ENCODE results near the gene PAPSS1. TPM values are rescaled to one million over a fixed set of nuclear protein-coding genes. Genes with fewer than 3 reads are reported as not detected.

The PAPSS1 gene
- polyA plus RNA-seq, 1 donor from 2014 or later: 216 TPM

GRCh38 chr4:107721436-107722100 lies 1.5 kb upstream of the PAPSS1 start:
- H3K79me2 ChIP-seq (replicated peaks; ENCODE audit: insufficient read depth, low read length): peaks cover 24% of the 10 kb centered on the region
- H2AFZ ChIP-seq (ENCODE audit: low read depth, low read length): peak overlapping the region; percentile 33
- H3K9me2 ChIP-seq (ENCODE audit: insufficient read depth, low read length): no peaks in the 10 kb centered on the region
- H4K20me1 ChIP-seq (ENCODE audit: insufficient read depth): no peaks in the 10 kb centered on the region
- peak overlapping the region; percentile 75 for H3K9ac ChIP-seq (ENCODE audit: low read length)
- H3K36me3 ChIP-seq (ENCODE audit: insufficient read depth, low read length): no peaks in the 10 kb centered on the region
- peak overlapping the region; percentile 90 for H3K27ac ChIP-seq (ENCODE audit: low read length)
- peak overlapping the region; percentile 72 for H3K4me3 ChIP-seq (ENCODE audit: low read length)
- no peaks in the 10 kb centered on the region for H3K9me3 ChIP-seq (ENCODE audit: low read length)
- peak overlapping the region; percentile 55 for H3K4me2 ChIP-seq (ENCODE audit: low read length)
- no peak for TF ChIP-seq EP300 (conservative IDR thresholded peaks at IDR 0.05; ENCODE audit: poor library complexity, severe bottlenecking)
- TF ChIP-seq REST (IDR thresholded peaks at IDR 0.05; ENCODE audit: borderline replicate concordance): no peak
- no peak for TF ChIP-seq SMC3 (conservative IDR thresholded peaks at IDR 0.05; ENCODE audit: poor library complexity)
- TF ChIP-seq RAD21 (conservative IDR thresholded peaks at IDR 0.05): no peak
- no peak for TF ChIP-seq CTCF (IDR thresholded peaks at IDR 0.05; ENCODE audit: poor library complexity, severe bottlenecking)
- no peak for TF ChIP-seq MXI1 (conservative IDR thresholded peaks at IDR 0.05; ENCODE audit: poor library complexity, severe bottlenecking)
- no peak for TF ChIP-seq TAF1 (IDR thresholded peaks at IDR 0.05; ENCODE audit: low read depth)
- TF ChIP-seq EZH2 (IDR thresholded peaks at IDR 0.05; ENCODE audit: borderline replicate concordance, insufficient read depth, low read length, poor library complexity, severe bottlenecking): no peak
- no peak for TF ChIP-seq POLR2AphosphoS5 (IDR thresholded peaks at IDR 0.05)
- peaks cover 8% of the 10 kb centered on the region for H3F3A ChIP-seq (ENCODE audit: insufficient read depth, low read length, poor library complexity, severe bottlenecking)
- H3K27me3 ChIP-seq (ENCODE audit: insufficient read depth, low read depth, low read length): no peaks in the 10 kb centered on the region

- Histone ChIP-seq H2AFZ (ENCODE audit: low read depth, low read length) (peak overlapping the region; percentile 71), H3F3A (ENCODE audit: insufficient read depth, low read length, poor library complexity, severe bottlenecking) (peaks cover 8% of the 10 kb centered on the region), H3K9ac (ENCODE audit: low read length) (peak overlapping the region; percentile 87), H3K27me3 (ENCODE audit: insufficient read depth, low read depth, low read length) (no peaks in the 10 kb centered on the region), H3K27ac (ENCODE audit: low read length) (peak overlapping the region; percentile 93), H3K36me3 (ENCODE audit: insufficient read depth, low read length) (no peaks in the 10 kb centered on the region), H4K20me1 (ENCODE audit: insufficient read depth) (no peaks in the 10 kb centered on the region), H3K9me2 (ENCODE audit: insufficient read depth, low read length) (no peaks in the 10 kb centered on the region), H3K79me2 (replicated peaks; ENCODE audit: insufficient read depth, low read length) (peaks cover 46% of the 10 kb centered on the region), H3K4me3 (ENCODE audit: low read length) (peak overlapping the region; percentile 72), H3K4me2 (ENCODE audit: low read length) (peak overlapping the region; percentile 97), H3K9me3 (ENCODE audit: low read length) (no peaks in the 10 kb centered on the region)
- no peak for TF ChIP-seq CTCF (IDR thresholded peaks at IDR 0.05; ENCODE audit: poor library complexity, severe bottlenecking)
- TF ChIP-seq RAD21 (conservative IDR thresholded peaks at IDR 0.05): peak; percentile 48
- TF ChIP-seq TAF1 (IDR thresholded peaks at IDR 0.05; ENCODE audit: low read depth): no peak
- no peak for TF ChIP-seq EZH2 (IDR thresholded peaks at IDR 0.05; ENCODE audit: borderline replicate concordance, insufficient read depth, low read length, poor library complexity, severe bottlenecking)
- TF ChIP-seq MXI1 (conservative IDR thresholded peaks at IDR 0.05; ENCODE audit: poor library complexity, severe bottlenecking): no peak
- no peak for TF ChIP-seq REST (IDR thresholded peaks at IDR 0.05; ENCODE audit: borderline replicate concordance)
- TF ChIP-seq SMC3 (conservative IDR thresholded peaks at IDR 0.05; ENCODE audit: poor library complexity): no peak
These were observed 670 bp downstream of the PAPSS1 start for GRCh38 chr4:107719207-107719921.

Data from neural cell (in vitro differentiated cells).